Measurements from ENCODE around the gene GNA12.

The GNA12 gene

DNA sequence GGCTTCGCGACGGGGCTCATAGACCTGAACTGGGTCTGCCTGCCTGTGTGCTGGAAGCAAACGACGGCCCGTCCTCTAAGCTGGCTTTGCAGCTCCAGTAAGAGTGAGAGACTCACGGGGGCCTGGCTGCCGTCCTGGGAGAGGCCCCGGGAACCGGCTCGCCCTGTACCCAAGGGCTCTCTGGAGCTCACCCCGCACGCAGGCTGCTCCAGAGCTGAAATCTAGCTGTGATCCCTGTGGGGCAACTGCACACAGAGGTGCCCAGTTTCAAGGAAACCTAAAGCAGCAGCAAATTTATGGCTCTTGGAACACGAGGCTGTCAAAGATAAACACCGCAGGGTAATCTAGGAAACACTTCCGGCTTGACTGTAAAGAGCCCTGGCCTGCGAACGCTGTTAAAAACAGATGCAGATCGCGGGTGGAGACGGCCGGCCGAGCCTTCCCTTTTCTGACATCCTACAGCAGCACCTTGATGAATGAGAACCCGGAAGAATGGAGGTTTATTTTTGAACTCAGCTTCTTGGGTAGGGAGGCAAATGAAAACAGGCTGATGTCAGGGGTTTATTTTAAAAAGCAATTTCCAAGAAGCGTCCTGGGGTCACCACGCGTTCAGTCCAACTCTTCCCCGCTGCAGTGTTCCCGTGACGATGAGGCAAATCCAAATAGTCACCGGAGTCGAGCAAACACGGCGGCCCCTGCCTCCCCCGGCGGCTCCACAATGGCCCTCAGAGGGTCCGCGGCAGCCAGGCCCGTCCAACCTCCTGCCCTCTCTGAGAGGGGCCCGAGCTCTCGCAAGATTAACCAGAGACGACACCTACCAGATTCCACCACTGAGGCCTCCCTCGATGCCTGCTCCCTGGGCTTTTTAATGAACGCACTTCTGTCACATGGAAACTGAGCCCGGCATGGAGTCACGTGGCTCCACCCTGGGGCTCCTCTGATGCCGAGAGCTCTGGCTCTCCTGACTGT lies 126.5 kb downstream of the GNA12 start:
- no peak overlapping the region for H3K4me3 ChIP-seq (replicated peaks; ENCODE audit: low read depth, low read length)
- DNase-seq (ENCODE audit: low read depth), result peak; percentile 68
- TF ChIP-seq, protein P1, sequence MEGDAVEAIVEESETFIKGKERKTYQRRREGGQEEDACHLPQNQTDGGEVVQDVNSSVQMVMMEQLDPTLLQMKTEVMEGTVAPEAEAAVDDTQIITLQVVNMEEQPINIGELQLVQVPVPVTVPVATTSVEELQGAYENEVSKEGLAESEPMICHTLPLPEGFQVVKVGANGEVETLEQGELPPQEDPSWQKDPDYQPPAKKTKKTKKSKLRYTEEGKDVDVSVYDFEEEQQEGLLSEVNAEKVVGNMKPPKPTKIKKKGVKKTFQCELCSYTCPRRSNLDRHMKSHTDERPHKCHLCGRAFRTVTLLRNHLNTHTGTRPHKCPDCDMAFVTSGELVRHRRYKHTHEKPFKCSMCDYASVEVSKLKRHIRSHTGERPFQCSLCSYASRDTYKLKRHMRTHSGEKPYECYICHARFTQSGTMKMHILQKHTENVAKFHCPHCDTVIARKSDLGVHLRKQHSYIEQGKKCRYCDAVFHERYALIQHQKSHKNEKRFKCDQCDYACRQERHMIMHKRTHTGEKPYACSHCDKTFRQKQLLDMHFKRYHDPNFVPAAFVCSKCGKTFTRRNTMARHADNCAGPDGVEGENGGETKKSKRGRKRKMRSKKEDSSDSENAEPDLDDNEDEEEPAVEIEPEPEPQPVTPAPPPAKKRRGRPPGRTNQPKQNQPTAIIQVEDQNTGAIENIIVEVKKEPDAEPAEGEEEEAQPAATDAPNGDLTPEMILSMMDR (IDR thresholded peaks at IDR 0.05; ENCODE audit: low read length, missing control alignments), result no peak

DNA sequence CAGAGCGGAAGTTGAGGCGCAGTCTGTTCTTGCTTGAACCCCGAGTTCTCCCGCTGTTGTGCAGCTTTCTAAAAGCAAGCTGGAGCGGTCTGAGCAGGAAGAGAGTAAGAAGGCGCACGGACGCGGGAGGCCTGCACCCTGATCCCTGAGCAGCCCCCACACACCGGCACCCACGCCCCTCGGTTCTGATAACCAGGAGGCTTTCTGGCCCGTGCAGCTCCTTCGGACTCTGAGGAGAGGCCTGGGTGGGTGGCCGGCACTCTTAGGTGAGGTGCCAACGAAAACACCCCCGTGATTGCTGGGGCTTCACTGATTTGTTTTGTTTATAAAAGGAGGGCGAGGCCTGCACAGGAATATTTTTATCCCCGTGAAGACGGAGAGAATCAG lies 127.2 kb downstream of the GNA12 start:
- H3K4me3 ChIP-seq (replicated peaks; ENCODE audit: low read depth, low read length), result no peak overlapping the region
- DNase-seq (ENCODE audit: low read depth), result no peak
- TF ChIP-seq, protein P1 (IDR thresholded peaks at IDR 0.05; ENCODE audit: low read length, missing control alignments), result no peak

DNA sequence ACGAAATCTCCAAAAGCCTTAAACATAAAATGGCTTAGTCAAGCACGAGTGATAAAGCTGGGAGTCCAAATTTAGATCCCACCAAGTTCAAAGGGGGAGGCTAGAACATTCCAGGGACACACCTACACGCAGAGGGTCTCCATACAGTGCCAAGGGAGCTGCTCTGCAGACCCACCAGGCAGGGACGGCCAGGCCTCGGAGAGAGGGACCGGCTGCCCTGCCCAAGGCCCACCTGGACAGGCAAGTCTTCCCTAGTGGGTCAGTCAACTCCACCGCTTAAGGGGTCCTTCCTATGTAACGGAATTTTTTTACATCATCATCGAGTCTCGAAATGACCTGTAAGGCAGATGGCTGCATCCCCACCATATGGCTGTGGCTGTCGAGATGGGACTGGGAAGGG lies 127.6 kb downstream of the GNA12 start:
- H3K4me3 ChIP-seq (replicated peaks; ENCODE audit: low read depth, low read length), result no peak overlapping the region
- DNase-seq (ENCODE audit: low read depth), result no peak
- TF ChIP-seq, protein P1 (IDR thresholded peaks at IDR 0.05; ENCODE audit: low read length, missing control alignments), result no peak

DNA sequence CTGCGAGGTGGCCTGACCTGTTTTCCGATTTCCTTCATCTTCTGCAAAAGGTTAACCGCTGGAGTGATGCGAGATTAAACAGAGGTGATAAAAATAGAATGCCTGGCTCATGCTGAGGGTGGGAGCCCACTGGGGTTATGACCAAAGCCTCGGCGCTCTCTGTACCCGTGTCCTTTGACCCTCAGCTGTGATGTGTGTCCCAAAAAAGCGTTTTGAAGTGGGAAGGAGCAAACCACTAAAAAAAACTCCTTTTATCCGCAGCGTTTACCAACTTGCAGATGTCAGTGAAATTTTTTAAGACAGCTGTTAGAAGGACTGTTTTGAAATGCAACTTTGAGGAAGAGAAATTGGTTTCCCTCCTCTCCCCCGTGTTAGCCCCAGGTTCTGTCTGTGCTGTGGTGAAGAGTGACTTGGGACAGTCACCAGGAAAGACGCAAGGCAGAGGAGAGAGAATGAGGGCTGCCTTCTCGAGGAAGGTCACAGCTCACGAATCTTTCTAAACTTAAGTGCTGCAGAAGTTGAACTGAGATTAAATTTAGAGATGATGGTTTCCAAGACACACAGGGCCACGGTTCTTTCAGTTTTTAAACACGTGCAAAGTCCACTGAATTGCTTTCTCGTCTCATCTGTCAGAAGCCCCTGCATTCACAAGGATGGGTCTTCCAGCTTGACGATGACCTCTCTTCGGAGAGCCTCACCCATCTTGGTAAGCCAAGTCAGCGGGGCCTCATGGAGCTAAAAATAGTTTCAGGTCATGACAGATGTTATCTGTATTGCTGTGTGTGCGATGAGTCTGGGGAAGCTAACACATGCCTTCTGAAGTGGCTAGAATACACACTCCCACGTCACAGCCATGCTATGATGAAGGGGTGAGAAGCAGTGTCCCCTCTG lies 128.5 kb downstream of the GNA12 start:
- no peak overlapping the region for H3K4me3 ChIP-seq (replicated peaks; ENCODE audit: low read depth, low read length)
- TF ChIP-seq, protein P1 (IDR thresholded peaks at IDR 0.05; ENCODE audit: low read length, missing control alignments), result no peak
- no peak for DNase-seq (ENCODE audit: low read depth)

DNA sequence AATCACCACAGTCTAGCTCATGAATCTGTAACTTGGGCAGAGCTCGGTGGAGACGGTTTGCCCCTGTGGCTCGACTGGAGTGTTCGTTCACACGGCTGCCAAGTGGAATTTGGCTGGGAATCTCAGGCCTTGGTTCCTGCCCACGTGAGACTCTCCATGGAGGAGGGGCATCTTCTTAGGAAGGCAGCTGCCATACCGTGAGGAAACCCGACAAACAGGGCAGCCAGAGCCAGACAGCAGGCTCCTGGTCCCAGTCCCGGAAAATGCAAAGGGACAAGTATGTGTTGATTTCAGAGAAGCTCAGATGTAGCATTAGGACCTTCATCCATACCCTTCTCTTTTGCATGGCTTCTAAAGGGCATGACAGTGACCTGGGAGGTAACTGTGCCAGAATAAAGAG lies 129.5 kb downstream of the GNA12 start:
- DNase-seq (ENCODE audit: low read depth), result no peak
- H3K4me3 ChIP-seq (replicated peaks; ENCODE audit: low read depth, low read length), result no peak overlapping the region
- TF ChIP-seq, protein P1 (IDR thresholded peaks at IDR 0.05; ENCODE audit: low read length, missing control alignments), result no peak

DNA sequence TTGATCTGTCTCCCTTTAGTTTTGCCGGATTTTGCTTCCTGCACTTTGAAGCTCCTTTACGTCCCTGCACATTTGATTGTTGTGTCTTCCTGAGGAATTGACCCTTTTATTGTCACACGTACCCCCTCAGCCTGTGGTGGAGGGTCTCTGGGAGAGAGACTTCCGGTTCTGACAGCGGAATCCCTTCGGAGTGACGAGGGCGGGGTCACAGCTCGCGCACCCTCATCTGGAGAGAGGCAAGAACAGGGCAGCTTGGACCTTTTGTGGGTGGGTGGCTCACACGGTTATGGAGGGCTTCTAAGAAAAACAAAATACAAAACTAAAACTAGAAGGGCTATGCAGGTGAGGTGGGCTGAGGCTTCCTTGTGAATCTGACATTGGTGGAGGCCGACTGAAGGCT lies 130.1 kb downstream of the GNA12 start:
- TF ChIP-seq, protein P1 (IDR thresholded peaks at IDR 0.05; ENCODE audit: low read length, missing control alignments), result no peak
- no peak for DNase-seq (ENCODE audit: low read depth)
- no peak overlapping the region for H3K4me3 ChIP-seq (replicated peaks; ENCODE audit: low read depth, low read length)
